ENCODE results near the gene GAST.

GAST gene

DNA sequence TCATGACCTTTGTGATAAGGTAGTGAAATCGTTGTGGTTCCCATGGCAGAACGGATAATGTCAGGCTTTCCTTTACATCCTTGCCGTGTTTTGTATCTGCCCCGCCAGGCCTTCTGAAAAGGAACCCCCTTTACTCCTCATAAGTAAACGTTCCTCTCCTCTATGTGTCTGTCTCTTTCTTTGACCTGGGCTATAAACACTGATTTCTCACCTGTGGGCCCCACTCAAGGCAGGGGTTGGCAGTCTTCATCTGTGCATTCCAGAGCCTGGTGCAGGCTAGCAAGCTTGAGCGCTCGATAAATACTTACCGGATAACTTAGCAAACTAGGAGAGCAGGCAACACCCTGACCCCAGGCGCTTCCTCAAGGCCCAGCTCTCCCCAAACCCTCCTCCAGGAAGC is 29.6 kb downstream of the GAST start:
- no peak for DNase-seq (ENCODE audit: low read depth)

- no peak for DNase-seq (ENCODE audit: low read depth)
Measured at GRCh38 chr17:41748275-41748674, 36.1 kb downstream of the GAST start.

DNA sequence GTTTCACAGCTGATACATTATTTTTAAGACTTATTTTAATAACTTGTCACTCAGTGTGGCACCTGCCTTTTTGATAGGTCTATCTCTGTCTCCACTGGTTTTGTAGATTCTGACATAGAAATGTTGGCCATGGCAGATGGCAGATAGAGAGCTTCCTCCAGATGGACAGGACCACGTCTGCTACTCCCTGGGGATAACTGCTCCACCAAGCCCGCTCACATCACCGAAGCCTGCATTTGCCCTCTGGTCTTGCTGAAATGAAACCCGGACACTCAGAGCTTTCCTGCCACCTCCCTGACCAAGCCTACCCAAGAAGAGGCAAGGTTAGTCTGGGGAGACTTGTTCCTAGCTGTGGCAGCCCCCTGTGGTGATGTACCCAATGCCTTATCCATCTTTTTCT is 38.7 kb downstream of the GAST start:
- DNase-seq (ENCODE audit: low read depth), result no peak

- DNase-seq (ENCODE audit: low read depth), result no peak
Measured at GRCh38 chr17:41751288-41751687, 39.2 kb downstream of the GAST start.

- no peak for DNase-seq (ENCODE audit: low read depth)
Measured at GRCh38 chr17:41754066-41754465, 41.9 kb downstream of the GAST start.

DNA sequence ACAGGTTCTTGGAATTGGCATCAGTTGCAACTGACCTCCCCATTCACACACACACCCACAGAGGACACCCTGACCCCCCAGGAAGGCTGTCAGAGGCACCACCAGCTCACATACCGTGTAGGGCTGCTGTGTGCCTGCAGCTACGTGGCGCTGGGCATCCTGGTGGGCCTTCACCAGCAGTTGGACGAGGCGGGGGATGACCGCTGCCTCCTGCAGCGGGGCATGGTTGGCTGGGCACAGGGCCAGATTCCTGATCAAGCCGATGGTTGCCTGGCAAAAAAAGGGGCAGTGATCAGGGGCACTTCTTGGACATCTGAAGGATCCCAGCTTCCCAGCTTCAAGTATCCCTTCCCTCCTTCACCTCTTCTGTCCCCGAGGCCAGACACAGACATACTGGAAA is 46.5 kb downstream of the GAST start:
- DNase-seq (ENCODE audit: low read depth), result no peak

GRCh38 chr17:41760878-41761277 is 48.7 kb downstream of the GAST start:
- no peak for DNase-seq (ENCODE audit: low read depth)

DNA sequence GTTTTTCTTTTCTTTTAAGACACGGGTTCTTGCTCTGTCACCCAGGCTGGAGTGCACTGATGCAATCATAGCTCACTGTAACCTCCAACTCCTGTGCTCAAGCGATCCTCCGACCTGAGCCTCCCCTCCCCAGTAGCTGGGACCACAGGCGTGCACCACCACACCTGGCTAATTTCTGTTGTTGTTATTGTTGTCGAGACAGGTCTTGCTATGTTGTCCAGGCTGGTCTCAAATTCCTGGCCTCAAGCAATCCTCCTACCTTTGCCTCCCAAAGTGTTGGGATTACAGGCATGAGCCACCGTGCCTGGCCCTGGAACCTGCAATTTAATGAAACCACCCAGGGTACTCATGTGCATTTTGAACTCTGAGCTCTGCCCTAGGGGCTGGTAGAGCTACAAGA is 50.3 kb downstream of the GAST start:
- DNase-seq (ENCODE audit: low read depth), result no peak

- no peak for DNase-seq (ENCODE audit: low read depth)
Measured at GRCh38 chr17:41762841-41763240, 50.7 kb downstream of the GAST start.

DNA sequence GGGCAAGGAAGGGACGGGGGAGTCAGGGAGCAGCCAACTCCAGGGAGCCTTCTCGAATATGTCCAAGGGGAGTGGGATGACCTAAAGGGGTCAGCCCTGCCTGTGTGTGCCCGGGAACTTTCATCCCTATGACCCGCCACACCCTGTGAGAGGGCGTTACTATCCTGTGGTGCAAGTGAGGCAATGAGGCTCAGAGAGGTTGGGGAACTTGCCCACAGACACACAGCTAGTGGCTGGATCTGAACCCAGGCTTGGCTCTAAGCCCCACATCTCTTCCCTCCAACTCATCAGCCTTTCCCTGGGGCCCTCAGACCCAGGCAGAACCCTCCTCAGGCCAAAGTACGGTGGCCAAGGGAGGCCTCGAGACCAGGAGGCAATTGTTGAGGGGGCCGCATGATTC is 51.2 kb downstream of the GAST start:
- no peak for DNase-seq (ENCODE audit: low read depth)
